Thyroid gland (tissue), 4 donors: ENCODE measurements around the gene PHIP.

ENCODE experiments used
- CTCF ChIP-seq, 6 experiments: fragments of 200-600 bp in 3 of 6; fragments of 450-650 bp in 3 of 6; sonication (generic) in 3 of 6; IDR thresholded peaks; one replicate each; pipeline ENCODE4 v1.5.1; 2016 to 2019; ENCODE audit warnings: antibody characterized with exemption in 6 of 6, mild to moderate bottlenecking in 2 of 6, inconsistent platforms in 1 of 6, moderate library complexity in 1 of 6
- POLR2A ChIP-seq, 2 donors: fragments of 450-650 bp; IDR thresholded peaks; one replicate each; pipeline ENCODE4 v1.6.1; 2017; ENCODE audit warnings: antibody characterized with exemption in 2 of 2, mild to moderate bottlenecking in 2 of 2, moderate library complexity in 1 of 2

- TF ChIP-seq CTCF (IDR thresholded peaks at IDR 0.05) (no peak), POLR2A (IDR thresholded peaks at IDR 0.05) (no peak)
Observed at GRCh38 chr6:78967191-78967590, 110.9 kb downstream of the PHIP start.
